PC-3 (cell line): ENCODE results near the gene SNED1.

Source experiments
- CTCF ChIP-seq: fragments of 300-600 bp; sonication (generic); conservative IDR thresholded peaks from 2 replicates; pipeline ENCODE4 v1.5.1; 2017; ENCODE audit warnings: antibody characterized with exemption, low read depth, mild to moderate bottlenecking, low read length
- EZH2 ChIP-seq: fragments of 300-600 bp; sonication (generic); IDR thresholded peaks from one replicate; pipeline ENCODE4 v1.6.1; 2017; ENCODE audit warnings: antibody characterized with exemption, mild to moderate bottlenecking, low read length; ENCODE audit not compliant: unreplicated experiment
- EZH2phosphoT487 ChIP-seq: fragments of 300-600 bp; sonication (generic); IDR thresholded peaks from 2 replicates; pipeline ENCODE4 v1.6.1; 2018; ENCODE audit warnings: mild to moderate bottlenecking, antibody characterized with exemption, low read length, borderline replicate concordance

GRCh38 chr2:241018051-241018891 is 19.9 kb downstream of the SNED1 start:
- no peak for TF ChIP-seq CTCF
- no peak for TF ChIP-seq EZH2phosphoT487
- no peak for TF ChIP-seq EZH2
